Prostate gland (tissue), 2 donors: ENCODE results near the gene WDR44.

Experiments
- POLR2A ChIP-seq: fragments of 450-650 bp; IDR thresholded peaks from one replicate; pipeline ENCODE4 v1.6.1; 2016; ENCODE audit warnings: antibody characterized with exemption, mild to moderate bottlenecking
- POLR2AphosphoS5 ChIP-seq: sonication (generic); formaldehyde crosslinking; IDR thresholded peaks from one replicate; pipeline ENCODE4 v1.6.1; 2017; ENCODE audit warnings: antibody characterized with exemption
- TF ChIP-seq, protein P1 (sequence below), 4 experiments: fragments of 200-600 bp in 2 of 4; fragments of 450-650 bp in 2 of 4; sonication (generic) in 2 of 4; IDR thresholded peaks; 1 replicate in 3 of 4; 2 replicates in 1 of 4; pipeline ENCODE4 v1.5.1; 2016 to 2019; ENCODE audit warnings: antibody characterized with exemption in 4 of 4, mild to moderate bottlenecking in 2 of 4, moderate library complexity in 2 of 4

DNA sequence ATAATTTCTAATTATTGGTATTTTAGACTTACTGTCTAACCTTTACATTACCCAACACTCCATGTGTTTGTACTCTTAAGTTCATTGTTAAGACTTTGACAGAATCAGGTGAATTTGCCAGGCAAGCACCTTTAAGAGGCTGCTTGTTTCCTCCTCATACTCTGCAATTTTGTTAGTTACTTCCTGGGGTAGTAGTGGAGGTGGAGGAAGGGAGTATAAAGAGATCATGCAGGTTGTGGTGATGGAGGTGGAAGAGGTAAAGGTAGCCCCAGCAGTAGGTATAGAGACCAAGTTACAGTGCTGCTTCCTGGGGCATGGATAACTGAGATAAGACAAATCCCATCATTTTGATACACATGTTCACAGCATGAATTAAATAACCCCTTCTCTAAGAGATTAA lies 6.7 kb downstream of the WDR44 start:
- TF ChIP-seq POLR2A (no peak), POLR2AphosphoS5 (no peak)
- TF ChIP-seq, protein P1, sequence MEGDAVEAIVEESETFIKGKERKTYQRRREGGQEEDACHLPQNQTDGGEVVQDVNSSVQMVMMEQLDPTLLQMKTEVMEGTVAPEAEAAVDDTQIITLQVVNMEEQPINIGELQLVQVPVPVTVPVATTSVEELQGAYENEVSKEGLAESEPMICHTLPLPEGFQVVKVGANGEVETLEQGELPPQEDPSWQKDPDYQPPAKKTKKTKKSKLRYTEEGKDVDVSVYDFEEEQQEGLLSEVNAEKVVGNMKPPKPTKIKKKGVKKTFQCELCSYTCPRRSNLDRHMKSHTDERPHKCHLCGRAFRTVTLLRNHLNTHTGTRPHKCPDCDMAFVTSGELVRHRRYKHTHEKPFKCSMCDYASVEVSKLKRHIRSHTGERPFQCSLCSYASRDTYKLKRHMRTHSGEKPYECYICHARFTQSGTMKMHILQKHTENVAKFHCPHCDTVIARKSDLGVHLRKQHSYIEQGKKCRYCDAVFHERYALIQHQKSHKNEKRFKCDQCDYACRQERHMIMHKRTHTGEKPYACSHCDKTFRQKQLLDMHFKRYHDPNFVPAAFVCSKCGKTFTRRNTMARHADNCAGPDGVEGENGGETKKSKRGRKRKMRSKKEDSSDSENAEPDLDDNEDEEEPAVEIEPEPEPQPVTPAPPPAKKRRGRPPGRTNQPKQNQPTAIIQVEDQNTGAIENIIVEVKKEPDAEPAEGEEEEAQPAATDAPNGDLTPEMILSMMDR (IDR thresholded peaks at IDR 0.05), result no peak
